Sigmoid colon (tissue), 7 donors: ENCODE data around the gene COL21A1. TPM values are rescaled to one million over a fixed set of nuclear protein-coding genes. Genes with fewer than 3 reads are reported as not detected.

Experiments used
- DNase-seq: peaks from one replicate; pipeline ENCODE4 v3.0.0-alpha.2; 2019
- H3K27ac ChIP-seq, 4 donors: fragments of 200-600 bp; sonication (generic); one replicate each; pipeline ENCODE4 v1.5.1; 2016 to 2019; ENCODE audit warnings: mild to moderate bottlenecking in 1 of 4
- H3K27me3 ChIP-seq, 3 donors: fragments of 200-600 bp; sonication (generic); one replicate each; pipeline ENCODE4 v1.5.1; 2019; ENCODE audit warnings: mild to moderate bottlenecking in 1 of 3
- H3K36me3 ChIP-seq, 4 donors: fragments of 200-600 bp; sonication (generic); one replicate each; pipeline ENCODE4 v1.5.1; 2016 to 2019
- H3K4me1 ChIP-seq, 4 donors: fragments of 200-600 bp; sonication (generic); one replicate each; pipeline ENCODE4 v1.5.1; 2017 to 2019
- H3K4me3 ChIP-seq, 4 donors: fragments of 200-600 bp; sonication (generic); one replicate each; pipeline ENCODE4 v1.5.1; 2017 to 2019; ENCODE audit warnings: mild to moderate bottlenecking in 2 of 4, moderate library complexity in 1 of 4
- H3K9me3 ChIP-seq, 4 donors: fragments of 200-600 bp in 3 of 4; sonication (generic) in 3 of 4; one replicate each; pipeline versions ENCODE4 v1.5.1 to v1.6.1; 2013 to 2019
- CTCF ChIP-seq, 4 experiments: fragments of 450-650 bp in 3 of 4; fragments of 200-600 bp in 1 of 4; IDR thresholded peaks; one replicate each; pipeline ENCODE4 v1.5.1; 2016 to 2019; ENCODE audit warnings: antibody characterized with exemption in 4 of 4, mild to moderate bottlenecking in 3 of 4, moderate library complexity in 2 of 4
- EP300 ChIP-seq, 4 donors: sonication (generic); formaldehyde crosslinking; IDR thresholded peaks; one replicate each; pipeline ENCODE4 v1.6.1; 2017; ENCODE audit warnings: antibody characterized with exemption in 4 of 4
- POLR2A ChIP-seq, 2 donors: fragments of 450-650 bp; IDR thresholded peaks; one replicate each; pipeline ENCODE4 v1.6.1; 2016; ENCODE audit warnings: antibody characterized with exemption in 2 of 2, mild to moderate bottlenecking in 2 of 2, moderate library complexity in 2 of 2
- POLR2AphosphoS5 ChIP-seq, 4 donors: sonication (generic); formaldehyde crosslinking; IDR thresholded peaks; one replicate each; pipeline ENCODE4 v1.6.1; 2017; ENCODE audit warnings: antibody characterized with exemption in 4 of 4
- WGBS, 2 donors: extraction: QIAGEN DNeasy Blood & Tissue Kit; methylation state at CpG; one replicate each; pipeline ENCODE4 v1.1.7; 2013; 5-methylcytosine and 5-hydroxymethylcytosine counted together
- intact Hi-C: fragments of 100-400 bp; cut with DNase I; formaldehyde crosslinking; loops from one replicate; pipeline ENCODE4 v1.15.1; 2023
- polyA plus RNA-seq, 3 donors: library from polyadenylated mRNA; stranded (reverse); fragments of 200-250 nt; gene quantifications; one replicate each; pipeline ENCODE4 v1.2.3, GENCODE V29; 2013
- total RNA-seq, 4 donors: library from RNA; depleted of rRNA; stranded (reverse); fragments of >200 nt; gene quantifications; one replicate each; pipeline ENCODE4 v1.1.0, GENCODE V29; 2016
- donor health status: healthy with polysubstance abuse.
- donor health status: Bipolar disorder and iron deficiency.
- donor health status: healthy.

Gene COL21A1
- total and polyA plus RNA-seq, 7 donors = 1.9 to 110 (median 35.2) TPM; not detected in 2

GRCh38 chr6:56072856-56073255, 174.5 kb downstream of the COL21A1 start:
- intact Hi-C loops = no loop called here
- H3K9me3 ChIP-seq = no peaks in the 10 kb centered on the region
- TF ChIP-seq POLR2A (IDR thresholded peaks at IDR 0.05) (no peak), POLR2AphosphoS5 (IDR thresholded peaks at IDR 0.05) (peak in 2 of 4 donors; percentile 6 to 21), EP300 (IDR thresholded peaks at IDR 0.05) (no peak), CTCF (IDR thresholded peaks at IDR 0.05) (no peak)
- H3K4me3 ChIP-seq = no peak overlapping the region
- peaks cover 0 to 8% (median 3%) of the 10 kb centered on the region in 4 donors for H3K4me1 ChIP-seq
- WGBS, 2 donors = 65 to 74% methylated on average over 1 of the region's 1 CpG
- H3K36me3 ChIP-seq = peaks cover 0 to 11% (median 0%) of the 10 kb centered on the region in 4 donors
- peak overlapping the region in 1 of 4 donors; percentile 23 for H3K27ac ChIP-seq
- no peak for DNase-seq
- no peaks in the 10 kb centered on the region for H3K27me3 ChIP-seq

GRCh38 chr6:56065408-56065807, 182.0 kb downstream of the COL21A1 start:
- no peaks in the 10 kb centered on the region for H3K9me3 ChIP-seq

GRCh38 chr6:56062836-56063235, 184.5 kb downstream of the COL21A1 start:
- 46 to 69% methylated on average over 1 of the region's 1 CpG for WGBS, 2 donors
- Histone ChIP-seq H3K27ac (no peak overlapping the region), H3K27me3 (no peaks in the 10 kb centered on the region), H3K9me3 (no peaks in the 10 kb centered on the region), H3K4me1 (no peaks in the 10 kb centered on the region), H3K4me3 (no peak overlapping the region), H3K36me3 (no peaks in the 10 kb centered on the region)
- DNase-seq = no peak
- TF ChIP-seq POLR2AphosphoS5 (IDR thresholded peaks at IDR 0.05) (no peak), EP300 (IDR thresholded peaks at IDR 0.05) (no peak), CTCF (IDR thresholded peaks at IDR 0.05) (no peak), POLR2A (IDR thresholded peaks at IDR 0.05) (no peak)
- intact Hi-C loops = no loop called here

More at GRCh38 chr6:56065408-56065807, 182.0 kb downstream of the COL21A1 start:
- H3K36me3 ChIP-seq = no peaks in the 10 kb centered on the region
- no peaks in the 10 kb centered on the region for H3K27me3 ChIP-seq
- H3K27ac ChIP-seq = no peak overlapping the region
- no peak overlapping the region for H3K4me3 ChIP-seq
- no peaks in the 10 kb centered on the region for H3K4me1 ChIP-seq
- no peak for DNase-seq
- TF ChIP-seq POLR2AphosphoS5 (IDR thresholded peaks at IDR 0.05) (no peak), POLR2A (IDR thresholded peaks at IDR 0.05) (no peak), CTCF (IDR thresholded peaks at IDR 0.05) (no peak), EP300 (IDR thresholded peaks at IDR 0.05) (no peak)
- intact Hi-C loops = no loop called here

GRCh38 chr6:56058636-56059035, 188.7 kb downstream of the COL21A1 start:
- 67 to 75% methylated on average over 2 of the region's 2 CpGs for WGBS, 2 donors
- H3K4me1 ChIP-seq = no peaks in the 10 kb centered on the region
- no peaks in the 10 kb centered on the region for H3K36me3 ChIP-seq
- H3K9me3 ChIP-seq = no peaks in the 10 kb centered on the region
- DNase-seq = no peak
- TF ChIP-seq POLR2AphosphoS5 (IDR thresholded peaks at IDR 0.05) = no peak
- no peak for TF ChIP-seq EP300 (IDR thresholded peaks at IDR 0.05)
- no peak overlapping the region for H3K27ac ChIP-seq
- intact Hi-C loops = no loop called here
- no peaks in the 10 kb centered on the region for H3K27me3 ChIP-seq
- no peak overlapping the region for H3K4me3 ChIP-seq

GRCh38 chr6:56055081-56055704, 192.2 kb downstream of the COL21A1 start:
- no peaks in the 10 kb centered on the region for H3K36me3 ChIP-seq
- DNase-seq = no peak
- intact Hi-C loops = no loop called here
- H3K9me3 ChIP-seq = no peaks in the 10 kb centered on the region
- no peak overlapping the region for H3K4me3 ChIP-seq
- H3K27me3 ChIP-seq = no peaks in the 10 kb centered on the region
- no peak overlapping the region for H3K27ac ChIP-seq
- H3K4me1 ChIP-seq = no peaks in the 10 kb centered on the region
- TF ChIP-seq CTCF (IDR thresholded peaks at IDR 0.05) (no peak), POLR2A (IDR thresholded peaks at IDR 0.05) (no peak), POLR2AphosphoS5 (IDR thresholded peaks at IDR 0.05) (no peak), EP300 (IDR thresholded peaks at IDR 0.05) (no peak)
- 85 to 87% methylated on average over 7 of the region's 7 CpGs for WGBS, 2 donors
